ENCODE data around the gene SLC38A8.

SLC38A8 gene

GRCh38 chr16:84015399-84015798, 27.2 kb downstream of the SLC38A8 start:
- no peak overlapping the region for H3K4me3 ChIP-seq (ENCODE audit: low read depth, low read length)
- TF ChIP-seq CTCF (IDR thresholded peaks at IDR 0.05; ENCODE audit: control insufficient read depth, extremely low read depth, insufficient read depth) = no peak
- DNase-seq (ENCODE audit: low read depth) = no peak

GRCh38 chr16:84014570-84015327, 27.8 kb downstream of the SLC38A8 start:
- no peak for DNase-seq (ENCODE audit: low read depth)
- no peak for TF ChIP-seq CTCF (IDR thresholded peaks at IDR 0.05; ENCODE audit: control insufficient read depth, extremely low read depth, insufficient read depth)
- no peak overlapping the region for H3K4me3 ChIP-seq (ENCODE audit: low read depth, low read length)

GRCh38 chr16:84013787-84014569, 28.6 kb downstream of the SLC38A8 start:
- TF ChIP-seq CTCF (IDR thresholded peaks at IDR 0.05; ENCODE audit: control insufficient read depth, extremely low read depth, insufficient read depth) = no peak
- peak; percentile 97 for DNase-seq (ENCODE audit: low read depth)
- no peak overlapping the region for H3K4me3 ChIP-seq (ENCODE audit: low read depth, low read length)

GRCh38 chr16:84009282-84009681, 33.3 kb downstream of the SLC38A8 start:
- no peak overlapping the region for H3K4me3 ChIP-seq (ENCODE audit: low read depth, low read length)
- no peak for DNase-seq (ENCODE audit: low read depth)
- TF ChIP-seq CTCF (IDR thresholded peaks at IDR 0.05; ENCODE audit: control insufficient read depth, extremely low read depth, insufficient read depth) = no peak

GRCh38 chr16:84007965-84008364, 34.6 kb downstream of the SLC38A8 start:
- no peak for TF ChIP-seq CTCF (IDR thresholded peaks at IDR 0.05; ENCODE audit: control insufficient read depth, extremely low read depth, insufficient read depth)
- no peak for DNase-seq (ENCODE audit: low read depth)
- H3K4me3 ChIP-seq (ENCODE audit: low read depth, low read length) = no peak overlapping the region

GRCh38 chr16:84007520-84007919, 35.1 kb downstream of the SLC38A8 start:
- DNase-seq (ENCODE audit: low read depth) = no peak
- TF ChIP-seq CTCF (IDR thresholded peaks at IDR 0.05; ENCODE audit: control insufficient read depth, extremely low read depth, insufficient read depth) = no peak
- no peak overlapping the region for H3K4me3 ChIP-seq (ENCODE audit: low read depth, low read length)
